Loucy (cell line): ENCODE data around the gene MKLN1.

Experiments
- H2AFZ ChIP-seq: fragments of 200-600 bp; sonication (generic); 2 replicates; pipeline ENCODE4 v1.6.0; 2016; ENCODE audit warnings: antibody characterized with exemption, mild to moderate bottlenecking, low read length, moderate library complexity
- H3F3A ChIP-seq: fragments of 200-600 bp; 2 replicates; pipeline ENCODE4 v1.6.0; 2016; ENCODE audit warnings: antibody characterized with exemption, low read depth, mild to moderate bottlenecking
- H3K27me3 ChIP-seq: fragments of 200-600 bp; sonication (generic); 2 replicates; pipeline ENCODE4 v1.6.1; 2014; ENCODE audit warnings: low read length, mild to moderate bottlenecking; ENCODE audit not compliant: insufficient read depth, poor library complexity, severe bottlenecking
- H3K36me3 ChIP-seq: fragments of 200-600 bp; sonication (generic); 2 replicates; pipeline ENCODE4 v1.6.1; 2016; ENCODE audit warnings: low read length; ENCODE audit not compliant: insufficient read depth
- H3K4me1 ChIP-seq: fragments of 200-600 bp; sonication (generic); 2 replicates; pipeline ENCODE4 v1.5.1; 2014; ENCODE audit warnings: low read length, mild to moderate bottlenecking; ENCODE audit not compliant: insufficient read depth, poor library complexity, severe bottlenecking
- H3K4me2 ChIP-seq: fragments of 200-600 bp; sonication (generic); 2 replicates; pipeline ENCODE4 v1.6.0; 2014; ENCODE audit warnings: antibody characterized with exemption, low read length, low read depth, mild to moderate bottlenecking; ENCODE audit not compliant: poor library complexity, severe bottlenecking
- H3K4me3 ChIP-seq: fragments of 200-600 bp; sonication (generic); 2 replicates; pipeline ENCODE4 v1.5.1; 2014; ENCODE audit warnings: low read length, mild to moderate bottlenecking, mixed read lengths; ENCODE audit not compliant: poor library complexity, severe bottlenecking
- H3K79me2 ChIP-seq: fragments of 200-600 bp; sonication (generic); 2 replicates; pipeline ENCODE4 v1.6.1; 2014; ENCODE audit warnings: low read length; ENCODE audit not compliant: insufficient read depth
- H3K9ac ChIP-seq: fragments of 200-600 bp; sonication (generic); 2 replicates; pipeline ENCODE4 v1.6.0; 2014; ENCODE audit warnings: mild to moderate bottlenecking, low read depth, low read length, moderate library complexity; ENCODE audit not compliant: poor library complexity, severe bottlenecking
- H3K9me2 ChIP-seq: fragments of 200-600 bp; sonication (generic); replicated peaks from 2 replicates; pipeline ENCODE4 v1.6.1; 2016; ENCODE audit warnings: low read depth, low read length, mixed read lengths
- H3K9me3 ChIP-seq: fragments of 200-600 bp; sonication (generic); 2 replicates; pipeline ENCODE4 v1.6.1; 2014; ENCODE audit warnings: mild to moderate bottlenecking, antibody characterized with exemption, low read length, low read depth; ENCODE audit not compliant: insufficient read depth
- H4K20me1 ChIP-seq: fragments of 200-600 bp; sonication (generic); 2 replicates; pipeline ENCODE4 v1.6.0; 2014; ENCODE audit warnings: antibody characterized with exemption, low read length, mild to moderate bottlenecking; ENCODE audit not compliant: insufficient read depth, poor library complexity, severe bottlenecking
- EZH2phosphoT487 ChIP-seq: fragments of 200-600 bp; IDR thresholded peaks from 2 replicates; pipeline ENCODE4 v1.6.1; 2018; ENCODE audit warnings: antibody characterized with exemption, mild to moderate bottlenecking, moderate library complexity, borderline replicate concordance
- TF ChIP-seq, protein P1 (sequence below): fragments of 200-600 bp; sonication (generic); conservative IDR thresholded peaks from 2 replicates; pipeline ENCODE4 v1.5.1; 2014; ENCODE audit warnings: mild to moderate bottlenecking, antibody characterized with exemption, low read length

Gene MKLN1

GRCh38 chr7:131327626-131328376 lies at the start of gene MKLN1:
Gene MKLN1, plus strand, starts transcription at chr7:131327876. Its CDS starts 24 bp downstream, at chr7:131327900.
- Histone ChIP-seq H3K27me3 (peaks cover 4% of the 10 kb centered on the region), H3K4me1 (peaks cover 37% of the 10 kb centered on the region), H3K79me2 (peaks cover 49% of the 10 kb centered on the region)

GRCh38 chr7:131279044-131279443 lies 48.6 kb upstream of the MKLN1 start:
- Histone ChIP-seq H4K20me1 (no peaks in the 10 kb centered on the region), H3K27me3 (no peaks in the 10 kb centered on the region), H3K9ac (no peak overlapping the region), H3K4me3 (no peak overlapping the region), H3K9me3 (no peaks in the 10 kb centered on the region), H3F3A (no peaks in the 10 kb centered on the region), H3K9me2 (no peaks in the 10 kb centered on the region), H3K79me2 (no peaks in the 10 kb centered on the region), H2AFZ (no peak overlapping the region), H3K36me3 (no peaks in the 10 kb centered on the region), H3K4me2 (no peak overlapping the region), H3K4me1 (no peaks in the 10 kb centered on the region)
- no peak for TF ChIP-seq EZH2phosphoT487
- TF ChIP-seq, protein P1, sequence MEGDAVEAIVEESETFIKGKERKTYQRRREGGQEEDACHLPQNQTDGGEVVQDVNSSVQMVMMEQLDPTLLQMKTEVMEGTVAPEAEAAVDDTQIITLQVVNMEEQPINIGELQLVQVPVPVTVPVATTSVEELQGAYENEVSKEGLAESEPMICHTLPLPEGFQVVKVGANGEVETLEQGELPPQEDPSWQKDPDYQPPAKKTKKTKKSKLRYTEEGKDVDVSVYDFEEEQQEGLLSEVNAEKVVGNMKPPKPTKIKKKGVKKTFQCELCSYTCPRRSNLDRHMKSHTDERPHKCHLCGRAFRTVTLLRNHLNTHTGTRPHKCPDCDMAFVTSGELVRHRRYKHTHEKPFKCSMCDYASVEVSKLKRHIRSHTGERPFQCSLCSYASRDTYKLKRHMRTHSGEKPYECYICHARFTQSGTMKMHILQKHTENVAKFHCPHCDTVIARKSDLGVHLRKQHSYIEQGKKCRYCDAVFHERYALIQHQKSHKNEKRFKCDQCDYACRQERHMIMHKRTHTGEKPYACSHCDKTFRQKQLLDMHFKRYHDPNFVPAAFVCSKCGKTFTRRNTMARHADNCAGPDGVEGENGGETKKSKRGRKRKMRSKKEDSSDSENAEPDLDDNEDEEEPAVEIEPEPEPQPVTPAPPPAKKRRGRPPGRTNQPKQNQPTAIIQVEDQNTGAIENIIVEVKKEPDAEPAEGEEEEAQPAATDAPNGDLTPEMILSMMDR = no peak

More at GRCh38 chr7:131327626-131328376, at the start of gene MKLN1:
- Histone ChIP-seq H3K9me2 (no peaks in the 10 kb centered on the region), H3K4me2 (peak within 1 kb of the TSS; percentile 91), H3K4me3 (peak within 1 kb of the TSS; percentile 91), H3K9ac (peak within 1 kb of the TSS; percentile 98), H3F3A (no peaks in the 10 kb centered on the region), H3K9me3 (no peaks in the 10 kb centered on the region), H4K20me1 (peaks cover 42% of the 10 kb centered on the region), H3K36me3 (no peaks in the 10 kb centered on the region), H2AFZ (peak within 1 kb of the TSS; percentile 98)
- no peak for TF ChIP-seq EZH2phosphoT487
- TF ChIP-seq, protein P1 = no peak

DNA sequence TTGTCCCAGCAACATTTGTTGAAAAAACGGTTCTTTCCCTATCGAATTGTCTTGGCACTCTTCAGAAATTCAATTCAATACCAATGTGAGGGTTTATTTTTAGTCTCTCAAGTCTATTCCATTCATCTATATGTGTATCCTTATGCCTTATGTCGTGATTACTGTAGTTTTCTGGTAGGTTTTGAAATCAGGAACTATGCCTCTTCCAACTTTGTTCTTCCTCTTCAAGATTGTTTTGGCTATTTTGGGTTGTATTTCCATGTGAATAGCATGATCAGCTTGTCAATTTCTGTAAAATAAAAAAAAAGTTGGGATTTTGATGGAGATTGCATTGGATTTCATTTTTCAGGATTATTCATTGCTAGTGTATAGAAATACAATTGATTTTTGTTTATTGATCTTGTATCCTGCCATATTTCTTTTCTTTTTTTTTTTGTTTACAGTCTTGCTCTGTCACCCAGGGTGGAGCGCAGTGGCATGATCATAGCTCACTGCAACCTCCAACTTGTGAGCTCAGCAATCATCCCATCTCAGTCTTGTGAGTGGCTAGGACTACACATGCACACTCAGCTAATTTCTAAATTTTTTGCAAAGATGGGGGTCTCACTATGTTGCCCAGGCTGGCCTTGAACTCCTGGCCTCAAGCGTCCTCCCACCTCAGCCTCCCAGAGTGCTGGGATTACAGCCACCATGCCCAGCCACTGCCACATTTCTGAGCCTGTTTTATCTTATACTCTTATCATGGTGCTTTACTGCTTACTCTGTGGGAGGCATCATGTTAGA lies 46.2 kb upstream of the MKLN1 start:
- no peaks in the 10 kb centered on the region for H3F3A ChIP-seq
- H3K4me1 ChIP-seq = no peaks in the 10 kb centered on the region
- no peak overlapping the region for H3K4me2 ChIP-seq
- H3K36me3 ChIP-seq = no peaks in the 10 kb centered on the region
- no peaks in the 10 kb centered on the region for H3K79me2 ChIP-seq
- H3K9me3 ChIP-seq = no peaks in the 10 kb centered on the region
- no peak overlapping the region for H3K9ac ChIP-seq
- H2AFZ ChIP-seq = no peak overlapping the region
- no peak overlapping the region for H3K4me3 ChIP-seq
- H4K20me1 ChIP-seq = no peaks in the 10 kb centered on the region
- no peak for TF ChIP-seq EZH2phosphoT487
- TF ChIP-seq, protein P1 = no peak
- no peaks in the 10 kb centered on the region for H3K27me3 ChIP-seq
- no peaks in the 10 kb centered on the region for H3K9me2 ChIP-seq
